HepG2 (cell line): ENCODE results near the gene TMEM182. TPM values are rescaled to one million over a fixed set of nuclear protein-coding genes. Genes with fewer than 3 reads are reported as not detected.

Experiments used
- ATAC-seq: fragments of 200-7000 bp; cut with Tn5 transposase; 3 replicates; pipeline ENCODE4 v1.9.1; 2020; ENCODE audit warnings: mild to moderate bottlenecking, moderate library complexity
- BruUV-seq: library from RNA; stranded (reverse); fragments of 400-500 nt; replicated peaks from 2 replicates; lab custom pipeline; 2021; lab: Mats Ljungman, UMichigan
- CTCF ChIA-PET: fragments of 300-600 bp; formaldehyde crosslinking; extraction: SDS; loops from one replicate; lab custom pipeline; 2021; ENCODE audit warnings: low total read pairs, inconsistent platforms, low intra/inter-chr PET ratio; lab: Yijun Ruan, JAX
- POLR2A ChIA-PET: fragments of 350-600 bp; sonication (Branson Sonifier 250); formaldehyde crosslinking; loops from one replicate; lab custom pipeline; 2020; ENCODE audit warnings: antibody characterized with exemption, inconsistent platforms; lab: Yijun Ruan, JAX
- DNase-seq: peaks from one replicate; pipeline ENCODE4 v3.0.0-alpha.2; 2015; ENCODE audit warnings: low spot score
- FAIRE-seq: peaks from 3 replicates; lab custom pipeline; 2011; peaks lifted over from hg19 to GRCh38; lab: Jason Lieb, UNC
- H2AFZ ChIP-seq: one replicate; pipeline ENCODE4 v1.6.1; 2011; ENCODE audit warnings: low read length, inconsistent platforms
- H3K27ac ChIP-seq: fragments of 300-600 bp; 3 replicates; pipeline ENCODE4 v1.8.0; 2011; ENCODE audit warnings: mixed run types, mild to moderate bottlenecking, mixed read lengths, low read length, inconsistent platforms; ENCODE audit not compliant: insufficient read depth; ENCODE audit errors: extremely low read length
- H3K27me3 ChIP-seq, 2 experiments: fragments of 200-600 bp in 1 of 2; 2 replicates in 1 of 2; 3 replicates in 1 of 2; pipeline versions ENCODE4 v1.6.0 to v1.8.0; 2011; ENCODE audit warnings: low read length in 2 of 2, mild to moderate bottlenecking in 2 of 2, moderate library complexity in 2 of 2, inconsistent platforms in 1 of 2; ENCODE audit not compliant: insufficient read depth in 2 of 2, control insufficient read depth in 1 of 2
- H3K36me3 ChIP-seq, 2 experiments: fragments of 200-600 bp in 1 of 2; replicated peaks in 1 of 2; 2 replicates in 1 of 2; 3 replicates in 1 of 2; pipeline versions ENCODE4 v1.5.1 to v1.8.0; 2011; ENCODE audit warnings: low read length in 2 of 2, inconsistent platforms in 1 of 2; ENCODE audit not compliant: insufficient read depth in 2 of 2, control insufficient read depth in 1 of 2
- H3K4me1 ChIP-seq: 2 replicates; pipeline ENCODE4 v1.5.1; 2012; ENCODE audit warnings: low read length, inconsistent platforms; ENCODE audit not compliant: insufficient read depth
- H3K4me2 ChIP-seq: 2 replicates; pipeline ENCODE4 v1.6.0; 2011; ENCODE audit warnings: low read depth, low read length, inconsistent platforms
- H3K4me3 ChIP-seq, 3 experiments: fragments of 200-600 bp in 1 of 3; sonication (generic), shearing (Covaris generic) in 1 of 3; replicated peaks in 1 of 3; 2 replicates each; pipeline ENCODE4 v1.5.1; 2011 to 2016; ENCODE audit warnings: low read length in 3 of 3, inconsistent platforms in 2 of 3, low read depth in 2 of 3, mild to moderate bottlenecking in 2 of 3, control low read depth in 1 of 3, mixed read lengths in 1 of 3; ENCODE audit not compliant: insufficient read depth in 1 of 3
- H3K79me2 ChIP-seq: one replicate; pipeline ENCODE4 v1.6.1; 2011; ENCODE audit warnings: low read length, inconsistent platforms; ENCODE audit not compliant: insufficient read depth
- H3K9ac ChIP-seq: 2 replicates; pipeline ENCODE4 v1.6.0; 2011; ENCODE audit warnings: mild to moderate bottlenecking, low read depth, low read length, inconsistent platforms; ENCODE audit not compliant: insufficient read depth
- H3K9me3 ChIP-seq: 2 replicates; pipeline ENCODE4 v1.5.1; 2012; ENCODE audit warnings: mild to moderate bottlenecking, low read length
- H4K20me1 ChIP-seq: 2 replicates; pipeline ENCODE4 v1.6.0; 2011; ENCODE audit warnings: inconsistent platforms, mild to moderate bottlenecking, low read length, moderate library complexity; ENCODE audit not compliant: insufficient read depth
- ATAD3A ChIP-seq: sonication (generic); formaldehyde crosslinking; IDR thresholded peaks from 2 replicates; pipeline ENCODE4 v1.4.0; 2020; ENCODE audit warnings: missing genetic modification reagents
- CENPX ChIP-seq: sonication (generic); formaldehyde crosslinking; IDR thresholded peaks from 2 replicates; pipeline ENCODE4 v1.9.0; 2021; ENCODE audit warnings: mild to moderate bottlenecking, missing genetic modification reagents, moderate library complexity
- FOXA1 ChIP-seq, 2 experiments: fragments of 450-650 bp in 1 of 2; sonication (generic) in 1 of 2; formaldehyde crosslinking in 1 of 2; IDR thresholded peaks; 2 replicates each; pipeline versions ENCODE4 v1.4.0 to v1.6.1; 2016 to 2020; ENCODE audit warnings: missing genetic modification reagents in 1 of 2
- NFYB ChIP-seq: sonication (generic); formaldehyde crosslinking; IDR thresholded peaks from 2 replicates; pipeline ENCODE4 v1.4.0; 2020; ENCODE audit warnings: missing genetic modification reagents
- ONECUT2 ChIP-seq: sonication (generic); formaldehyde crosslinking; IDR thresholded peaks from 2 replicates; pipeline ENCODE4 v1.4.0; 2020; ENCODE audit warnings: missing genetic modification reagents
- RFX1 ChIP-seq: fragments of 450-650 bp; IDR thresholded peaks from 2 replicates; pipeline ENCODE4 v1.6.1; 2017
- SP1 ChIP-seq, 2 experiments: fragments of 450-650 bp in 1 of 2; sonication (generic) in 1 of 2; formaldehyde crosslinking in 1 of 2; IDR thresholded peaks; 2 replicates each; pipeline versions ENCODE4 v1.4.0 to v1.6.1; 2016 to 2020; ENCODE audit warnings: missing genetic modification reagents in 1 of 2
- SP140L ChIP-seq: sonication (generic); formaldehyde crosslinking; IDR thresholded peaks from 2 replicates; pipeline ENCODE4 v1.4.0; 2020; ENCODE audit warnings: missing genetic modification reagents, borderline replicate concordance
- TBL1XR1 ChIP-seq: fragments of 150-350 bp; IDR thresholded peaks from 2 replicates; pipeline ENCODE4 v1.6.1; 2014; ENCODE audit warnings: borderline replicate concordance, low read length; ENCODE audit not compliant: partially characterized antibody
- TRIM24 ChIP-seq: sonication (generic); formaldehyde crosslinking; IDR thresholded peaks from 2 replicates; pipeline ENCODE4 v1.8.0; 2022; ENCODE audit warnings: mild to moderate bottlenecking, missing genetic modification reagents
- ZNF562 ChIP-seq: sonication (generic); formaldehyde crosslinking; IDR thresholded peaks from 2 replicates; pipeline ENCODE4 v1.8.0; 2022; ENCODE audit warnings: missing genetic modification reagents, borderline replicate concordance
- WGBS: methylation state at CpG from one replicate; pipeline ENCODE4 v1.1.6; 2017; ENCODE audit warnings: low lambda C conversion rate; 5-methylcytosine and 5-hydroxymethylcytosine counted together
- in situ Hi-C: cut with HindIII; loops from 2 replicates; pipeline ENCODE4 v1.10.0; 2017; ENCODE audit warnings: low pct_unique_long_range_greater_than_20kb; ENCODE audit not compliant: extremely low pct_ligation_motif_present
- intact Hi-C: fragments of 100-400 bp; cut with micrococcal nuclease; formaldehyde crosslinking; loops from one replicate; pipeline ENCODE4 v1.10.0; 2022; ENCODE audit not compliant: unreplicated experiment
- polyA plus RNA-seq, 8 experiments: library from polyadenylated mRNA; depleted of rRNA in 3 of 8; stranded (reverse) in 7 of 8; unstranded in 1 of 8; fragments of >200 nt; fragmentation: Illumina TruSeq in 4 of 8; extraction: Trizol in 4 of 8; gene quantifications; 2 replicates each; pipeline versions ENCODE4 v1.2.1 to v1.2.3, GENCODE V29; 2011 to 2016; ENCODE audit warnings: low read depth in 4 of 8, missing spikeins in 1 of 8, mixed read lengths in 1 of 8; ENCODE audit not compliant: insufficient read depth in 1 of 8
- total RNA-seq, 5 experiments: library from RNA; depleted of rRNA; stranded (reverse); fragments of >200 nt; fragmentation: Illumina TruSeq; extraction: Trizol; gene quantifications; 2 replicates each; pipeline ENCODE4 v1.2.3, GENCODE V29; 2016; ENCODE audit warnings: low read depth in 1 of 5
- TF ChIP-seq, protein P1 (sequence below): sonication (generic); formaldehyde crosslinking; IDR thresholded peaks from one replicate; pipeline ENCODE4 v1.5.1; 2020; ENCODE audit warnings: mild to moderate bottlenecking, missing genetic modification reagents; ENCODE audit errors: not compliant biosample characterization
- TF ChIP-seq, protein P2 (sequence below): sonication (generic); formaldehyde crosslinking; IDR thresholded peaks from 2 replicates; pipeline ENCODE4 v1.8.0; 2022; ENCODE audit warnings: missing genetic modification reagents, low read depth, mild to moderate bottlenecking, borderline replicate concordance
- TF ChIP-seq, protein P3 (sequence below), 2 experiments: fragments of 450-650 bp in 1 of 2; sonication (generic) in 1 of 2; formaldehyde crosslinking; IDR thresholded peaks; 2 replicates each; pipeline versions ENCODE4 v1.5.0 to v1.8.0; 2020 to 2022; ENCODE audit warnings: mild to moderate bottlenecking in 1 of 2, missing genetic modification reagents in 1 of 2

TMEM182 gene
- total and polyA plus RNA-seq, 2 of the 13 experiments (the other 11 are each of a cell fraction or from before 2014, with no cell fraction given): 8.7 to 8.9 TPM

DNA sequence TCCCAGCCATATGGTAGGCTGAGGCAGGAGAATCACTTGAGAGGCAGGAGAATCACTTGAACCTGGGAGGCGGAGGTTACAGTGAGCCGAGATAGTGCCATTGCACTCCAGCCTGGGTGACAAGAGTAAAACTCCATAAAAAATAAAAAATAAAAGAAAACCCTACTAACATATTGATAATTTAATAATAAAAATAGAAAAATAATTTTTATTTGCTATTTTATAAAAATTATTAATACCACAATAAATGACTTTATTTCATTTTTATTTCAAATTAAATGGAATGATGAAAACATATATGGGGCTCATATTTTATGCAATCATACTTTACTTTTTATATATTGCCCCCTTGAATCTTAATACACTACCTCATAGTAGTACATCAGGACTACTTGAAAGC is 20.4 kb downstream of the TMEM182 start (continued):
- TF ChIP-seq TRIM24 (CRISPR knock-in tag) (no peak), FOXA1 (IDR thresholded peaks at IDR 0.05) (no peak), FOXA1 (CRISPR knock-in tag; IDR thresholded peaks at IDR 0.05) (no peak)

DNA sequence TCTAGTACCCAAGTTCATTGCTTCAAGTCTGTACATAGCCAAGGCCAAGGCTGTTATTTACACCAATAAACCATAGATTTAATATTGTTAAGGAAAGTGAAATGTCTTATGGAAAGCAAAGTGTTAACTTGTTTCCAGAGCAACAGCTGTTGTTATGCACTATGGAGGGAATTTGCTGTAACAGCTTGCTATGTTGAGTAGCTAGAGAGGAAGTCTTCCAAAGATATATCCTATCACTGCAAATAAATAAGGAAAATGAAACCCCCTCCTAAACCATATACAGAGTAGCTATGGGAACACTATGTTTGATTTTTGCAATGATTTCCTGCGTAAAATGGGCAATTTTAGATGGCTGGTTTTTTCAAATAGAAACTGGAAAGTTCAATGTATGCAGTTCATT is 21.1 kb downstream of the TMEM182 start:
- FAIRE-seq (no peak), ATAC-seq (no peak)
- no peaks in the 10 kb centered on the region for H3K9me3 ChIP-seq
- no peak for TF ChIP-seq RFX1
- TF ChIP-seq ATAD3A (CRISPR knock-in tag): no peak
- no peak for TF ChIP-seq SP140L (CRISPR knock-in tag)
- TF ChIP-seq FOXA1 (IDR thresholded peaks at IDR 0.05): no peak
- TF ChIP-seq FOXA1 (CRISPR knock-in tag; IDR thresholded peaks at IDR 0.05): no peak
- no peak for TF ChIP-seq TBL1XR1
- no peak for TF ChIP-seq NFYB (CRISPR knock-in tag)
- TF ChIP-seq, protein P1, sequence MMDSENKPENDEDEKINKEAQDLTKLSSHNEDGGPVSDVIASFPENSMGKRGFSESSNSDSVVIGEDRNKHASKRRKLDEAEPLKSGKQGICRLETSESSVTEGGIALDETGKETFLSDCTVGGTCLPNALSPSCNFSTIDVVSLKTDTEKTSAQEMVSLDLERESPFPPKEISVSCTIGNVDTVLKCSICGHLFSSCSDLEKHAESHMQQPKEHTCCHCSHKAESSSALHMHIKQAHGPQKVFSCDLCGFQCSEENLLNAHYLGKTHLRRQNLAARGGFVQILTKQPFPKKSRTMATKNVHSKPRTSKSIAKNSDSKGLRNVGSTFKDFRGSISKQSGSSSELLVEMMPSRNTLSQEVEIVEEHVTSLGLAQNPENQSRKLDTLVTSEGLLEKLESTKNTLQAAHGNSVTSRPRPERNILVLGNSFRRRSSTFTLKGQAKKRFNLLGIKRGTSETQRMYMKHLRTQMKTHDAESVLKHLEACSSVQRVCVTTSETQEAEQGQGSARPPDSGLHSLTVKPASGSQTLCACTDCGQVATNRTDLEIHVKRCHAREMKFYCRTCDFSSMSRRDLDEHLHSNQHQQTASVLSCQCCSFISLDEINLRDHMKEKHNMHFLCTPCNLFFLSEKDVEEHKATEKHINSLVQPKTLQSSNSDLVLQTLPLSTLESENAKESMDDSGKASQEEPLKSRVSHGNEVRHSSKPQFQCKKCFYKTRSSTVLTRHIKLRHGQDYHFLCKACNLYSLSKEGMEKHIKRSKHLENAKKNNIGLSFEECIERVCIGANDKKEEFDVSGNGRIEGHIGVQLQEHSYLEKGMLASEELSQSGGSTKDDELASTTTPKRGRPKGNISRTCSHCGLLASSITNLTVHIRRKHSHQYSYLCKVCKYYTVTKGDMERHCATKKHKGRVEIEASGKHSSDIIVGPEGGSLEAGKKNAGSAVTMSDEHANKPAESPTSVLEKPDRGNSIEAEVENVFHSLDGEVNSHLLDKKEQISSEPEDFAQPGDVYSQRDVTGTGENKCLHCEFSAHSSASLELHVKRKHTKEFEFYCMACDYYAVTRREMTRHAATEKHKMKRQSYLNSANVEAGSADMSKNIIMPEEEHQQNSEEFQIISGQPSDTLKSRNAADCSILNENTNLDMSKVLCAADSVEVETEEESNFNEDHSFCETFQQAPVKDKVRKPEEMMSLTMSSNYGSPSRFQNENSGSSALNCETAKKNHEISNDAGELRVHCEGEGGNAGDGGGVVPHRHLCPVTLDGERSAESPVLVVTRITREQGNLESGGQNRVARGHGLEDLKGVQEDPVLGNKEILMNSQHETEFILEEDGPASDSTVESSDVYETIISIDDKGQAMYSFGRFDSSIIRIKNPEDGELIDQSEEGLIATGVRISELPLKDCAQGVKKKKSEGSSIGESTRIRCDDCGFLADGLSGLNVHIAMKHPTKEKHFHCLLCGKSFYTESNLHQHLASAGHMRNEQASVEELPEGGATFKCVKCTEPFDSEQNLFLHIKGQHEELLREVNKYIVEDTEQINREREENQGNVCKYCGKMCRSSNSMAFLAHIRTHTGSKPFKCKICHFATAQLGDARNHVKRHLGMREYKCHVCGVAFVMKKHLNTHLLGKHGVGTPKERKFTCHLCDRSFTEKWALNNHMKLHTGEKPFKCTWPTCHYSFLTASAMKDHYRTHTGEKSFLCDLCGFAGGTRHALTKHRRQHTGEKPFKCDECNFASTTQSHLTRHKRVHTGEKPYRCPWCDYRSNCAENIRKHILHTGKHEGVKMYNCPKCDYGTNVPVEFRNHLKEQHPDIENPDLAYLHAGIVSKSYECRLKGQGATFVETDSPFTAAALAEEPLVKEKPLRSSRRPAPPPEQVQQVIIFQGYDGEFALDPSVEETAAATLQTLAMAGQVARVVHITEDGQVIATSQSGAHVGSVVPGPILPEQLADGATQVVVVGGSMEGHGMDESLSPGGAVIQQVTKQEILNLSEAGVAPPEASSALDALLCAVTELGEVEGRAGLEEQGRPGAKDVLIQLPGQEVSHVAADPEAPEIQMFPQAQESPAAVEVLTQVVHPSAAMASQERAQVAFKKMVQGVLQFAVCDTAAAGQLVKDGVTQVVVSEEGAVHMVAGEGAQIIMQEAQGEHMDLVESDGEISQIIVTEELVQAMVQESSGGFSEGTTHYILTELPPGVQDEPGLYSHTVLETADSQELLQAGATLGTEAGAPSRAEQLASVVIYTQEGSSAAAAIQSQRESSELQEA (CRISPR knock-in tag): no peak
- TF ChIP-seq SP1 (IDR thresholded peaks at IDR 0.05): no peak
- no peak for TF ChIP-seq SP1 (CRISPR knock-in tag; IDR thresholded peaks at IDR 0.05)
- TF ChIP-seq, protein P2, sequence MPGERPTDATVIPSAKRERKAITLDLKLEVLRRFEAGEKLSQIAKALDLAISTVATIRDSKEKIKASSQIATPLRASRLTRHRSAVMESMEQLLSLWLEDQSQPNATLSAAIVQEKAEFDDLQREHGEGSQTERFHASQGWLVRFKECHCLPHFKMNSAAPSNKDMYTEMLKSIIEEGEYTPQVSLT: no peak
- TF ChIP-seq ONECUT2 (CRISPR knock-in tag): no peak
- no peak for TF ChIP-seq CENPX (CRISPR knock-in tag)
- TF ChIP-seq, protein P3, sequence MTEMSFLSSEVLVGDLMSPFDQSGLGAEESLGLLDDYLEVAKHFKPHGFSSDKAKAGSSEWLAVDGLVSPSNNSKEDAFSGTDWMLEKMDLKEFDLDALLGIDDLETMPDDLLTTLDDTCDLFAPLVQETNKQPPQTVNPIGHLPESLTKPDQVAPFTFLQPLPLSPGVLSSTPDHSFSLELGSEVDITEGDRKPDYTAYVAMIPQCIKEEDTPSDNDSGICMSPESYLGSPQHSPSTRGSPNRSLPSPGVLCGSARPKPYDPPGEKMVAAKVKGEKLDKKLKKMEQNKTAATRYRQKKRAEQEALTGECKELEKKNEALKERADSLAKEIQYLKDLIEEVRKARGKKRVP (CRISPR knock-in tag; IDR thresholded peaks at IDR 0.05): no peak
- no peak for TF ChIP-seq ZNF562 (CRISPR knock-in tag)

More for the DNA sequence above, 21.1 kb downstream of the TMEM182 start:
- H2AFZ ChIP-seq: no peak overlapping the region
- intact Hi-C loops (no loop called here), in situ Hi-C loops (no loop called here)
- BruUV-seq: no TSS peak
- no peaks in the 10 kb centered on the region for H3K27me3 ChIP-seq
- H3K4me1 ChIP-seq: peaks cover 6% of the 10 kb centered on the region; the same call in 1 of the 2 replicates
- no peak overlapping the region for H3K4me3 ChIP-seq
- 98% methylated on average over 1 of the region's 1 CpG for WGBS
- no peaks in the 10 kb centered on the region for H4K20me1 ChIP-seq
- ChIA-PET CTCF (no interaction called here), POLR2A (no interaction called here)
- DNase-seq: no peak
- no peak overlapping the region for H3K9ac ChIP-seq
- no peak overlapping the region for H3K4me2 ChIP-seq
- H3K79me2 ChIP-seq: no peaks in the 10 kb centered on the region
- peaks cover 0 to 3% of the 10 kb centered on the region in 2 experiments; a peak in 1 of 5 replicates for H3K36me3 ChIP-seq
- no peak overlapping the region for H3K27ac ChIP-seq
